Measurements from ENCODE around the gene OR8B3.
"Not testable (repeated sequence)": the region's sequence is repeated elsewhere in the genome, so short reads cannot be mapped to it uniquely, and the experiment has no call there.

Gene OR8B3

GRCh38 chr11:124415356-124415923 is 16.6 kb upstream of the OR8B3 start:
- Histone ChIP-seq H3K4me3 (ENCODE audit: low read depth in 1 of 2, low read length in 2 of 2) (no peak overlapping the region), H3K27me3 (ENCODE audit: low read depth, low read length) (no peaks in the 10 kb centered on the region), H3K4me1 (ENCODE audit: control insufficient read depth in 1 of 2, insufficient read depth in 2 of 2, low read length in 2 of 2) (no peaks in the 10 kb centered on the region), H3K36me3 (ENCODE audit: control insufficient read depth in 1 of 2, insufficient read depth in 2 of 2, low read length in 2 of 2) (no peaks in the 10 kb centered on the region), H3K27ac (ENCODE audit: low read length) (no peak overlapping the region), H3K9me3 (ENCODE audit: control insufficient read depth in 1 of 2, low read length in 2 of 2) (no peaks in the 10 kb centered on the region)

- Histone ChIP-seq H3K4me1 (ENCODE audit: control insufficient read depth in 1 of 2, insufficient read depth in 2 of 2, low read length in 2 of 2) (no peaks in the 10 kb centered on the region), H3K9me3 (ENCODE audit: control insufficient read depth in 1 of 2, low read length in 2 of 2) (no peaks in the 10 kb centered on the region), H3K4me3 (ENCODE audit: low read depth in 1 of 2, low read length in 2 of 2) (no peak overlapping the region), H3K27ac (ENCODE audit: low read length) (no peak overlapping the region), H3K36me3 (ENCODE audit: control insufficient read depth in 1 of 2, insufficient read depth in 2 of 2, low read length in 2 of 2) (no peaks in the 10 kb centered on the region), H3K27me3 (ENCODE audit: low read depth, low read length) (no peaks in the 10 kb centered on the region)
These were observed 11.1 kb upstream of the OR8B3 start for GRCh38 chr11:124409906-124410305.

- no peaks in the 10 kb centered on the region for H3K36me3 ChIP-seq (ENCODE audit: control insufficient read depth in 1 of 2, insufficient read depth in 2 of 2, low read length in 2 of 2)
- no peak overlapping the region for H3K27ac ChIP-seq (ENCODE audit: low read length)
- no peaks in the 10 kb centered on the region for H3K4me1 ChIP-seq (ENCODE audit: control insufficient read depth in 1 of 2, insufficient read depth in 2 of 2, low read length in 2 of 2)
- no peak overlapping the region for H3K4me3 ChIP-seq (ENCODE audit: low read depth in 1 of 2, low read length in 2 of 2)
- H3K27me3 ChIP-seq (ENCODE audit: low read depth, low read length): no peaks in the 10 kb centered on the region
- no peaks in the 10 kb centered on the region for H3K9me3 ChIP-seq (ENCODE audit: control insufficient read depth in 1 of 2, low read length in 2 of 2)
These were observed 6.8 kb upstream of the OR8B3 start for GRCh38 chr11:124405581-124405980.

GRCh38 chr11:124403186-124403585 is 4.4 kb upstream of the OR8B3 start:
- not testable (repeated sequence) for H3K4me3 ChIP-seq (ENCODE audit: low read depth in 1 of 2, low read length in 2 of 2); H3K27me3 ChIP-seq (ENCODE audit: low read depth, low read length); H3K4me1 ChIP-seq (ENCODE audit: control insufficient read depth in 1 of 2, insufficient read depth in 2 of 2, low read length in 2 of 2); H3K27ac ChIP-seq (ENCODE audit: low read length); H3K9me3 ChIP-seq (ENCODE audit: control insufficient read depth in 1 of 2, low read length in 2 of 2); H3K36me3 ChIP-seq (ENCODE audit: control insufficient read depth in 1 of 2, insufficient read depth in 2 of 2, low read length in 2 of 2)

GRCh38 chr11:124402326-124402922 is 3.6 kb upstream of the OR8B3 start:
- Histone ChIP-seq H3K4me1 (ENCODE audit: control insufficient read depth in 1 of 2, insufficient read depth in 2 of 2, low read length in 2 of 2) (no peaks in the 10 kb centered on the region), H3K36me3 (ENCODE audit: control insufficient read depth in 1 of 2, insufficient read depth in 2 of 2, low read length in 2 of 2) (no peaks in the 10 kb centered on the region), H3K9me3 (ENCODE audit: control insufficient read depth in 1 of 2, low read length in 2 of 2) (no peaks in the 10 kb centered on the region), H3K27me3 (ENCODE audit: low read depth, low read length) (no peaks in the 10 kb centered on the region), H3K27ac (ENCODE audit: low read length) (no peak overlapping the region), H3K4me3 (ENCODE audit: low read depth in 1 of 2, low read length in 2 of 2) (no peak overlapping the region)

- H3K27me3 ChIP-seq (ENCODE audit: low read depth, low read length); H3K9me3 ChIP-seq (ENCODE audit: control insufficient read depth in 1 of 2, low read length in 2 of 2); H3K36me3 ChIP-seq (ENCODE audit: control insufficient read depth in 1 of 2, insufficient read depth in 2 of 2, low read length in 2 of 2); H3K4me1 ChIP-seq (ENCODE audit: control insufficient read depth in 1 of 2, insufficient read depth in 2 of 2, low read length in 2 of 2); H3K27ac ChIP-seq (ENCODE audit: low read length); H3K4me3 ChIP-seq (ENCODE audit: low read depth in 1 of 2, low read length in 2 of 2): not testable (repeated sequence)
These were observed 2.0 kb downstream of the OR8B3 start for GRCh38 chr11:124396847-124397246.

- H3K27me3 ChIP-seq (ENCODE audit: low read depth, low read length): no peaks in the 10 kb centered on the region
- H3K27ac ChIP-seq (ENCODE audit: low read length): no peak overlapping the region
- no peaks in the 10 kb centered on the region for H3K4me1 ChIP-seq (ENCODE audit: control insufficient read depth in 1 of 2, insufficient read depth in 2 of 2, low read length in 2 of 2)
- no peak overlapping the region for H3K4me3 ChIP-seq (ENCODE audit: low read depth in 1 of 2, low read length in 2 of 2)
- H3K36me3 ChIP-seq (ENCODE audit: control insufficient read depth in 1 of 2, insufficient read depth in 2 of 2, low read length in 2 of 2): no peaks in the 10 kb centered on the region
- H3K9me3 ChIP-seq (ENCODE audit: control insufficient read depth in 1 of 2, low read length in 2 of 2): no peaks in the 10 kb centered on the region
These were observed 4.4 kb downstream of the OR8B3 start for GRCh38 chr11:124394408-124394807.

GRCh38 chr11:124384399-124384798 is 14.4 kb downstream of the OR8B3 start, which contains the start of gene OR8B2:
Gene OR8B2, minus strand, starts transcription at chr11:124384499. Its CDS starts 1,156 bp downstream, at chr11:124383343.
- Histone ChIP-seq H3K4me3 (ENCODE audit: low read depth in 1 of 2, low read length in 2 of 2) (no peak within 1 kb of the TSS), H3K36me3 (ENCODE audit: control insufficient read depth in 1 of 2, insufficient read depth in 2 of 2, low read length in 2 of 2) (no peaks in the 10 kb centered on the region), H3K27ac (ENCODE audit: low read length) (no peak within 1 kb of the TSS), H3K27me3 (ENCODE audit: low read depth, low read length) (no peaks in the 10 kb centered on the region), H3K9me3 (ENCODE audit: control insufficient read depth in 1 of 2, low read length in 2 of 2) (no peaks in the 10 kb centered on the region), H3K4me1 (ENCODE audit: control insufficient read depth in 1 of 2, insufficient read depth in 2 of 2, low read length in 2 of 2) (no peaks in the 10 kb centered on the region)

- H3K27me3 ChIP-seq (ENCODE audit: low read depth, low read length); H3K4me3 ChIP-seq (ENCODE audit: low read depth in 1 of 2, low read length in 2 of 2); H3K27ac ChIP-seq (ENCODE audit: low read length); H3K4me1 ChIP-seq (ENCODE audit: control insufficient read depth in 1 of 2, insufficient read depth in 2 of 2, low read length in 2 of 2); H3K36me3 ChIP-seq (ENCODE audit: control insufficient read depth in 1 of 2, insufficient read depth in 2 of 2, low read length in 2 of 2); H3K9me3 ChIP-seq (ENCODE audit: control insufficient read depth in 1 of 2, low read length in 2 of 2): not testable (repeated sequence)
These were observed 16.0 kb downstream of the OR8B3 start for GRCh38 chr11:124382857-124383256.

GRCh38 chr11:124380585-124380984 is 18.2 kb downstream of the OR8B3 start:
- no peaks in the 10 kb centered on the region for H3K9me3 ChIP-seq (ENCODE audit: control insufficient read depth in 1 of 2, low read length in 2 of 2)
- no peak overlapping the region for H3K27ac ChIP-seq (ENCODE audit: low read length)
- H3K36me3 ChIP-seq (ENCODE audit: control insufficient read depth in 1 of 2, insufficient read depth in 2 of 2, low read length in 2 of 2): no peaks in the 10 kb centered on the region
- H3K4me1 ChIP-seq (ENCODE audit: control insufficient read depth in 1 of 2, insufficient read depth in 2 of 2, low read length in 2 of 2): no peaks in the 10 kb centered on the region
- no peaks in the 10 kb centered on the region for H3K27me3 ChIP-seq (ENCODE audit: low read depth, low read length)
- H3K4me3 ChIP-seq (ENCODE audit: low read depth in 1 of 2, low read length in 2 of 2): no peak overlapping the region

GRCh38 chr11:124376280-124376679 is 22.5 kb downstream of the OR8B3 start:
- Histone ChIP-seq H3K36me3 (ENCODE audit: control insufficient read depth in 1 of 2, insufficient read depth in 2 of 2, low read length in 2 of 2) (no peaks in the 10 kb centered on the region), H3K9me3 (ENCODE audit: control insufficient read depth in 1 of 2, low read length in 2 of 2) (no peaks in the 10 kb centered on the region), H3K27me3 (ENCODE audit: low read depth, low read length) (no peaks in the 10 kb centered on the region), H3K4me1 (ENCODE audit: control insufficient read depth in 1 of 2, insufficient read depth in 2 of 2, low read length in 2 of 2) (no peaks in the 10 kb centered on the region), H3K4me3 (ENCODE audit: low read depth in 1 of 2, low read length in 2 of 2) (no peak overlapping the region), H3K27ac (ENCODE audit: low read length) (no peak overlapping the region)

- Histone ChIP-seq H3K27ac (ENCODE audit: low read length) (no peak overlapping the region), H3K9me3 (ENCODE audit: control insufficient read depth in 1 of 2, low read length in 2 of 2) (no peaks in the 10 kb centered on the region), H3K36me3 (ENCODE audit: control insufficient read depth in 1 of 2, insufficient read depth in 2 of 2, low read length in 2 of 2) (no peaks in the 10 kb centered on the region)
These were observed 39.3 kb downstream of the OR8B3 start for GRCh38 chr11:124359566-124359965.

More at GRCh38 chr11:124359566-124359965, 39.3 kb downstream of the OR8B3 start:
- no peaks in the 10 kb centered on the region for H3K27me3 ChIP-seq (ENCODE audit: low read depth, low read length)
- no peak overlapping the region for H3K4me3 ChIP-seq (ENCODE audit: low read depth in 1 of 2, low read length in 2 of 2)
- no peaks in the 10 kb centered on the region for H3K4me1 ChIP-seq (ENCODE audit: control insufficient read depth in 1 of 2, insufficient read depth in 2 of 2, low read length in 2 of 2)
